Measurements from ENCODE around the gene TAP1.
A peak's percentile ranks its signal among the peaks of the same experiment; 100 is the strongest.

TAP1 gene

DNA sequence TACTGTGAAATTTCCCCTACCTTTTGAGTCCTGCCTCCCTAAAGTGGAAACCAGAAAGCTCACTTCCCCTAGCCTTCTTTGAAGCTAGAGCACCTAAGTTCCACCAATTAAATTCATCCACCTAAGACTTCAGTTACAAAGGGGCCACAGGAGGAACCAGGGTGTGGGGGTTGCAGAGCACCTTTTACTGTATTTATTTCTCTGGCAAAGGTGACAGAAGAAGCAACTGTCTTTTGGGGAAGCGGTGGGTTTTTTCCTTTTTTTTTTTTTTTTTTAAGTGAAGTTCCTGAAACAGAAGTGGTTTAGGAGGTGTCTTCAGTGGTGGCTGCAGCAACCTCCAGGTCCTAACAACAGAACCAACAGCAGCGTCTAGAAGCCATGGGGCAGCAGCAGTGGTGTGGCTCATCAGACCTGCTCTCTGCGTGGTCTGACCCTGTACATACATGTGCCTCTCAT, 13.5 kb upstream of the TAP1 start:
- H3K79me2 ChIP-seq (ENCODE audit: insufficient read depth, low read length), result no peaks in the 10 kb centered on the region
- H3K9me3 ChIP-seq (ENCODE audit: insufficient read depth, low read length), result no peaks in the 10 kb centered on the region
- no peaks in the 10 kb centered on the region for H4K20me1 ChIP-seq (ENCODE audit: low read depth, low read length)
- no peaks in the 10 kb centered on the region for H3K36me3 ChIP-seq (ENCODE audit: low read length)
- no peak overlapping the region for H3K4me3 ChIP-seq (ENCODE audit: insufficient read depth, low read length, poor library complexity, severe bottlenecking)
- H3K9ac ChIP-seq (ENCODE audit: low read length), result peak overlapping the region; percentile 22
- peak overlapping the region; percentile 80 for H2AFZ ChIP-seq (ENCODE audit: low read depth, low read length, severe bottlenecking)
- H3K27me3 ChIP-seq (ENCODE audit: low read length), result no peaks in the 10 kb centered on the region
- no peaks in the 10 kb centered on the region for H3K9me2 ChIP-seq (replicated peaks; ENCODE audit: insufficient read depth, low read length)
- TF ChIP-seq CTCF (IDR thresholded peaks at IDR 0.05; ENCODE audit: insufficient read depth, low read length, poor library complexity, severe bottlenecking), result no peak
- TF ChIP-seq EZH2phosphoT487 (conservative IDR thresholded peaks at IDR 0.05; ENCODE audit: low read length), result no peak
- H3F3A ChIP-seq (ENCODE audit: insufficient read depth), result peaks cover 28% of the 10 kb centered on the region
- peak overlapping the region; percentile 20 for H3K4me2 ChIP-seq (ENCODE audit: low read depth, low read length, poor library complexity, severe bottlenecking)
- H3K27ac ChIP-seq (ENCODE audit: low read depth, low read length), result peak overlapping the region; percentile 40

- no peaks in the 10 kb centered on the region for H4K20me1 ChIP-seq (ENCODE audit: low read depth, low read length)
- peaks cover 22% of the 10 kb centered on the region for H3F3A ChIP-seq (ENCODE audit: insufficient read depth)
- H3K4me3 ChIP-seq (ENCODE audit: insufficient read depth, low read length, poor library complexity, severe bottlenecking), result no peak overlapping the region
- TF ChIP-seq CTCF (IDR thresholded peaks at IDR 0.05; ENCODE audit: insufficient read depth, low read length, poor library complexity, severe bottlenecking) (no peak), EZH2phosphoT487 (conservative IDR thresholded peaks at IDR 0.05; ENCODE audit: low read length) (no peak)
- no peaks in the 10 kb centered on the region for H3K79me2 ChIP-seq (ENCODE audit: insufficient read depth, low read length)
- no peak overlapping the region for H2AFZ ChIP-seq (ENCODE audit: low read depth, low read length, severe bottlenecking)
- no peak overlapping the region for H3K27ac ChIP-seq (ENCODE audit: low read depth, low read length)
- H3K36me3 ChIP-seq (ENCODE audit: low read length), result no peaks in the 10 kb centered on the region
- no peaks in the 10 kb centered on the region for H3K27me3 ChIP-seq (ENCODE audit: low read length)
- H3K9me3 ChIP-seq (ENCODE audit: insufficient read depth, low read length), result no peaks in the 10 kb centered on the region
- no peak overlapping the region for H3K9ac ChIP-seq (ENCODE audit: low read length)
- no peaks in the 10 kb centered on the region for H3K9me2 ChIP-seq (replicated peaks; ENCODE audit: insufficient read depth, low read length)
- H3K4me2 ChIP-seq (ENCODE audit: low read depth, low read length, poor library complexity, severe bottlenecking), result no peak overlapping the region
Measured at GRCh38 chr6:32865724-32866443, 12.4 kb upstream of the TAP1 start.

- H3F3A ChIP-seq (ENCODE audit: insufficient read depth), result peaks cover 20% of the 10 kb centered on the region
- H3K9me2 ChIP-seq (replicated peaks; ENCODE audit: insufficient read depth, low read length), result no peaks in the 10 kb centered on the region
- no peaks in the 10 kb centered on the region for H3K79me2 ChIP-seq (ENCODE audit: insufficient read depth, low read length)
- H3K9ac ChIP-seq (ENCODE audit: low read length), result no peak overlapping the region
- TF ChIP-seq EZH2phosphoT487 (conservative IDR thresholded peaks at IDR 0.05; ENCODE audit: low read length) (no peak), CTCF (IDR thresholded peaks at IDR 0.05; ENCODE audit: insufficient read depth, low read length, poor library complexity, severe bottlenecking) (no peak)
- H4K20me1 ChIP-seq (ENCODE audit: low read depth, low read length), result no peaks in the 10 kb centered on the region
- no peak overlapping the region for H3K4me2 ChIP-seq (ENCODE audit: low read depth, low read length, poor library complexity, severe bottlenecking)
- H3K27me3 ChIP-seq (ENCODE audit: low read length), result no peaks in the 10 kb centered on the region
- no peak overlapping the region for H3K4me3 ChIP-seq (ENCODE audit: insufficient read depth, low read length, poor library complexity, severe bottlenecking)
- H2AFZ ChIP-seq (ENCODE audit: low read depth, low read length, severe bottlenecking), result no peak overlapping the region
- H3K27ac ChIP-seq (ENCODE audit: low read depth, low read length), result no peak overlapping the region
- H3K9me3 ChIP-seq (ENCODE audit: insufficient read depth, low read length), result no peaks in the 10 kb centered on the region
- H3K36me3 ChIP-seq (ENCODE audit: low read length), result no peaks in the 10 kb centered on the region
Measured at GRCh38 chr6:32862725-32863124, 9.2 kb upstream of the TAP1 start.

Data from SU-DHL-6 (cell line).